Smooth muscle cell (in vitro differentiated cells): Measurements from ENCODE around the gene ZNF730. TPM values are rescaled to one million over a fixed set of nuclear protein-coding genes. Genes with fewer than 3 reads are reported as not detected.

ENCODE experiments used
- DNase-seq: peaks from one replicate; lab custom pipeline; 2025; ENCODE audit not compliant: unreplicated experiment; lab: John Stamatoyannopoulos, UW
- H2AFZ ChIP-seq: fragments of 200-600 bp; sonication (generic); 2 replicates; pipeline ENCODE4 v1.6.0; 2016; ENCODE audit warnings: antibody characterized with exemption, low read depth, mild to moderate bottlenecking
- H3F3A ChIP-seq: fragments of 200-600 bp; sonication (generic); 2 replicates; pipeline ENCODE4 v1.6.0; 2017; ENCODE audit warnings: antibody characterized with exemption, low read depth
- H3K27ac ChIP-seq: fragments of 200-600 bp; sonication (generic); 2 replicates; pipeline ENCODE4 v1.5.1; 2016; ENCODE audit warnings: low read depth, mild to moderate bottlenecking
- H3K27me3 ChIP-seq: fragments of 200-600 bp; sonication (generic); 2 replicates; pipeline ENCODE4 v1.6.1; 2016; ENCODE audit warnings: low read depth, mild to moderate bottlenecking
- H3K36me3 ChIP-seq: fragments of 200-600 bp; sonication (generic); 2 replicates; pipeline ENCODE4 v1.5.1; 2016; ENCODE audit warnings: low read depth
- H3K4me1 ChIP-seq: fragments of 200-600 bp; sonication (generic); 2 replicates; pipeline ENCODE4 v1.5.1; 2016; ENCODE audit warnings: low read depth
- H3K4me2 ChIP-seq: fragments of 200-600 bp; sonication (generic); 2 replicates; pipeline ENCODE4 v1.6.0; 2016; ENCODE audit warnings: mild to moderate bottlenecking
- H3K4me3 ChIP-seq: fragments of 200-600 bp; sonication (generic); 2 replicates; pipeline ENCODE4 v1.5.1; 2016; ENCODE audit warnings: mild to moderate bottlenecking
- H3K79me2 ChIP-seq: fragments of 200-600 bp; sonication (generic); 2 replicates; pipeline ENCODE4 v1.6.0; 2016; ENCODE audit warnings: low read depth, mild to moderate bottlenecking
- H3K9ac ChIP-seq: fragments of 200-600 bp; sonication (generic); 2 replicates; pipeline ENCODE4 v1.6.0; 2016; ENCODE audit warnings: low read depth
- H3K9me3 ChIP-seq: fragments of 200-600 bp; sonication (generic); replicated peaks from 2 replicates; pipeline ENCODE4 v1.5.1; 2016; ENCODE audit warnings: low read depth
- H4K20me1 ChIP-seq: fragments of 200-600 bp; sonication (generic); 2 replicates; pipeline ENCODE4 v1.6.0; 2016; ENCODE audit warnings: low read depth
- WGBS: methylation state at CpG from one replicate; pipeline ENCODE4 v1.1.7; 2016; ENCODE audit warnings: low lambda C conversion rate; 5-methylcytosine and 5-hydroxymethylcytosine counted together
- polyA plus RNA-seq: library from polyadenylated mRNA; unstranded; fragments of >200 nt; fragmentation: Nextera tagmentation; extraction: Ambion mirVana; gene quantifications from 2 replicates; pipeline ENCODE4 v1.2.1, GENCODE V29; 2016
- total RNA-seq: library from RNA; depleted of rRNA; stranded (reverse); fragments of >200 nt; gene quantifications from 2 replicates; pipeline ENCODE4 v1.2.3, GENCODE V29; 2014
- TF ChIP-seq, protein P1 (sequence below): fragments of 200-600 bp; sonication (generic); IDR thresholded peaks from 2 replicates; pipeline ENCODE4 v1.5.1; 2017; ENCODE audit warnings: borderline replicate concordance, mild to moderate bottlenecking, antibody characterized with exemption; ENCODE audit not compliant: insufficient read depth, poor library complexity, severe bottlenecking

The ZNF730 gene
- total and polyA plus RNA-seq, 2 experiments from 2014 or later, result 2.4 to 8.4 TPM

DNA sequence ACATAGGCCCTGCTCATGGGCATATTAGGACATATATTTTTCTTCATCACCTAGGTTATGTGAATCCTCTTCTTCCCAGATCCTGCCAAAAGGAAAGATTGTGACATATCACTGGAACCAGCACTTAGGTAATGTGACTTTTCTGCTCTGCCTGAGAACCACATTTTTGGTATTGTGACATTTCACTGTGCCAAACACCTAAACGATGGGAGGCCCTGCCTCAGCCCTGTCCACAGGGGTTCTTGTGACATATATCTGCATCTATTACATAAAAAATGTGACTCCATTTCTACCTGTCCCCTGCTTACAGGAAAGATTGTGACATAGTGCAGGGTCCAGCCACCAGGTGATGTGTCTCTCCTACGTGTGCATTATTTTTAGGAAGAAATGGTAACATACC, 18.5 kb upstream of the ZNF730 start:
- Histone ChIP-seq H3K27ac (no peak overlapping the region), H3K27me3 (no peaks in the 10 kb centered on the region), H3K4me1 (no peaks in the 10 kb centered on the region), H3K9me3 (no peaks in the 10 kb centered on the region), H3K4me2 (no peak overlapping the region), H3K9ac (no peak overlapping the region), H3K36me3 (no peaks in the 10 kb centered on the region), H3F3A (no peaks in the 10 kb centered on the region), H3K4me3 (no peak overlapping the region), H4K20me1 (no peaks in the 10 kb centered on the region), H3K79me2 (no peaks in the 10 kb centered on the region), H2AFZ (no peak overlapping the region)
- no peak for DNase-seq
- TF ChIP-seq, protein P1, sequence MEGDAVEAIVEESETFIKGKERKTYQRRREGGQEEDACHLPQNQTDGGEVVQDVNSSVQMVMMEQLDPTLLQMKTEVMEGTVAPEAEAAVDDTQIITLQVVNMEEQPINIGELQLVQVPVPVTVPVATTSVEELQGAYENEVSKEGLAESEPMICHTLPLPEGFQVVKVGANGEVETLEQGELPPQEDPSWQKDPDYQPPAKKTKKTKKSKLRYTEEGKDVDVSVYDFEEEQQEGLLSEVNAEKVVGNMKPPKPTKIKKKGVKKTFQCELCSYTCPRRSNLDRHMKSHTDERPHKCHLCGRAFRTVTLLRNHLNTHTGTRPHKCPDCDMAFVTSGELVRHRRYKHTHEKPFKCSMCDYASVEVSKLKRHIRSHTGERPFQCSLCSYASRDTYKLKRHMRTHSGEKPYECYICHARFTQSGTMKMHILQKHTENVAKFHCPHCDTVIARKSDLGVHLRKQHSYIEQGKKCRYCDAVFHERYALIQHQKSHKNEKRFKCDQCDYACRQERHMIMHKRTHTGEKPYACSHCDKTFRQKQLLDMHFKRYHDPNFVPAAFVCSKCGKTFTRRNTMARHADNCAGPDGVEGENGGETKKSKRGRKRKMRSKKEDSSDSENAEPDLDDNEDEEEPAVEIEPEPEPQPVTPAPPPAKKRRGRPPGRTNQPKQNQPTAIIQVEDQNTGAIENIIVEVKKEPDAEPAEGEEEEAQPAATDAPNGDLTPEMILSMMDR, result no peak
- 98% methylated on average over 2 of the region's 2 CpGs for WGBS

DNA sequence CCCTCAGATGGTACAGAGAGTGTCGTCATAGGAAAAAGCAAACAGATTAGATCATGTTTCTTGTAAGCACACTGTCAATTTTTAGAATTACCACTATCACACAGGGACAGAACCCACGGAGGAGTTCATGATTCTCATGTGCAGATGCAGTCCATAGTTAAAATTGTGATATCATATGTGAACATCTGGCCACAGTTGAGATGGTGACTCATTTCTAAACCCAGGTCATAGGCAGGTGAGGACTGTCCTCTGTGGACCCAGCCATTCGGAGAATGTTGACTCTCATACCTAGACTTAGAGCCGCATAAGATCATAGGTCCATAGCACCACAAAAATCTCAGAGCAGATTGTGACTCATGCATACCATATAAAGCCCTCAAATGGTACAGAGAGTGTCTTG, 17.8 kb upstream of the ZNF730 start:
- H3K4me1 ChIP-seq, result no peaks in the 10 kb centered on the region
- no peaks in the 10 kb centered on the region for H3K79me2 ChIP-seq
- no peaks in the 10 kb centered on the region for H3K9me3 ChIP-seq
- H3F3A ChIP-seq, result no peaks in the 10 kb centered on the region
- H3K27me3 ChIP-seq, result no peaks in the 10 kb centered on the region
- TF ChIP-seq, protein P1, result no peak
- no peak overlapping the region for H3K27ac ChIP-seq
- no peak overlapping the region for H3K9ac ChIP-seq
- H2AFZ ChIP-seq, result no peak overlapping the region
- no peak overlapping the region for H3K4me2 ChIP-seq
- H3K36me3 ChIP-seq, result no peaks in the 10 kb centered on the region
- no peak for DNase-seq
- WGBS, result 95% methylated on average over 4 of the region's 4 CpGs
- H3K4me3 ChIP-seq, result no peak overlapping the region
- H4K20me1 ChIP-seq, result no peaks in the 10 kb centered on the region

DNA sequence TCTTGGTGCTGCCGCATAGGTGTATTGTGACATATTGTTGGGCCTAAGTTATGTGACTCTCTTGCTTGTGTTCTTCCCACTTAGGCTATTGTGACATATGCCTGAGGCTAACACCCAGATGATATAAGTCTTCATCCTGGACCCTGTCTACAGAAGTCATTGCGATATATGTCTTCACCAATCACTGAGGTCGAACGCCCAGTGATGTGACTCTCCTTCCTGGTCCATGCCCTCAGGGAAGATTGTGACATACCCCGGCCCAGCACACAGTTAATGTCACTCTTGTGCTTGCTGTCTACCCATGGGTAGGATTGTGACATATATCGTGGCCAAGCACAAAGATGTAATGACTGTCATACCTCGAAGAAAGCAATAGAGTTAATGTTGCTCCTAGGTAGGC, 16.9 kb upstream of the ZNF730 start:
- Histone ChIP-seq H3K36me3 (no peaks in the 10 kb centered on the region), H4K20me1 (no peaks in the 10 kb centered on the region), H3K4me2 (no peak overlapping the region), H3F3A (no peaks in the 10 kb centered on the region), H3K4me3 (no peak overlapping the region), H3K9me3 (no peaks in the 10 kb centered on the region), H3K4me1 (no peaks in the 10 kb centered on the region), H3K79me2 (no peaks in the 10 kb centered on the region), H2AFZ (no peak overlapping the region), H3K27me3 (no peaks in the 10 kb centered on the region), H3K9ac (no peak overlapping the region), H3K27ac (no peak overlapping the region)
- WGBS, result 92% methylated on average over 7 of the region's 7 CpGs
- DNase-seq, result no peak
- TF ChIP-seq, protein P1, result no peak

DNA sequence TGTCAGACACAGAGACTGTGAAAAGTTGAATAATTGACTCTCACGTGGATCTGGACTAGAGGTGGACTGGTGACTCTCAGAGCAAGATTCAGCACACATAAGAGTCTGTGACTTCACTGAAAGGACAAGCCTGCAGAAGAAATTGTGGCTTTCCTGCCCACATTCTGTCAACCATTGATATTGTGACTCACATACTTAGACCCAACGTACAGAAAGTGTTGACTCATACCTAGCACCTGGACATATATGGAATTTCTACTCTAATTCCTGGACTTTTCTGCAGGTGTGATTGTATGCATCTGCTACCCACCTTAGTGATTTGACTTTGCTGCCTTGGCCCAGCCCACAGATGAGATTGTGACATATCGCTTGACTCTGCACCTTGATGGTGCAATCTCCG, 15.6 kb upstream of the ZNF730 start:
- 71% methylated on average over 4 of the region's 4 CpGs for WGBS
- Histone ChIP-seq H3K4me3 (no peak overlapping the region), H2AFZ (no peak overlapping the region)

More for the DNA sequence above, 15.6 kb upstream of the ZNF730 start:
- Histone ChIP-seq H3F3A (no peaks in the 10 kb centered on the region), H3K27me3 (no peaks in the 10 kb centered on the region), H3K36me3 (no peaks in the 10 kb centered on the region), H3K4me2 (no peak overlapping the region), H3K79me2 (no peaks in the 10 kb centered on the region), H4K20me1 (no peaks in the 10 kb centered on the region), H3K27ac (no peak overlapping the region), H3K9me3 (no peaks in the 10 kb centered on the region), H3K9ac (no peak overlapping the region), H3K4me1 (no peaks in the 10 kb centered on the region)
- TF ChIP-seq, protein P1, result no peak
- DNase-seq, result no peak
